ENCODE results near the gene CAPN5.

Gene CAPN5

DNA sequence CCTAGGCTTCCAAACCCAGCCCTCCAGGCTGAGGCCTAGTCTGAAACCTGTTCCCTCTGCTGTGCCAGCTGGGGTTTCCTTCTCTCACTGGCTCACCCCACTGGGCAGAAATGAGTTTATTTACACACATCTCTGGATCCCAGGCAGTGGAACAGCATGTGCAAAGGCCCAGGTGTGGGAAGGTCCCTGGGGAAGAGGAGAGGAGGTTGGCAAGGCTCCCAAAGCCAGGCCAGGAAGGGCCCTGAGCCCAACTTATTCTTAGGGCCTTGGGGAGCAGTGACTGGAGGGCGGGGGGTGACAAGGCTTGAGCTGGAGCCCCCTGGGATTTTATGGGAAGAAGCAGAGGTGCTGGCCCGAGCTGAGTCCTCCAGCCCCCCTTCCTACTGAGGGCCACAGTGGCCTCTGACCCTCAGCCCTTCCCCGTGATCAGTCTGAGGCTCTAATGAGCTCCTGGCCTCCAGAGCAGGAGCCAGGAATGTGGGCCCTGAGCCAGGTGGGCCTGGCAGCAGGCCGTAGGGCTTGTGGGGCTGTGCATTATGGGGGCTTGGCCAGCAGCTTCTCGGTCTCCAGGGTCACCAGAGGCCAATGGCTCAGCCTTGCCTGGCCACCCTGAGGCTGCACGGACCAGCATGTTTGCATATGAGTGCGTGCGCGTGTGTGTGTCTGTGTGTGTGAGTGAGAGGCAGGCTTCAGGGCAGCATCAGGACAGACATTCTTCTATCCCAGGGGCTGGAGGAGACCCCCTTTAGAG lies 64.2 kb downstream of the CAPN5 start:
- Histone ChIP-seq H3K4me3 (ENCODE audit: low read length) (no peak overlapping the region), H3K27ac (ENCODE audit: low read depth, low read length) (no peak overlapping the region), H3K9me3 (ENCODE audit: control insufficient read depth, insufficient read depth, low read length) (no peaks in the 10 kb centered on the region), H3K36me3 (ENCODE audit: control insufficient read depth, low read length) (no peaks in the 10 kb centered on the region), H3K4me2 (ENCODE audit: low read length) (no peak overlapping the region), H3K4me1 (ENCODE audit: control insufficient read depth, low read length) (peaks cover 9% of the 10 kb centered on the region), H3K27me3 (ENCODE audit: control insufficient read depth, low read length) (peaks cover 2% of the 10 kb centered on the region; the same call in 1 of the 2 replicates), H4K20me1 (ENCODE audit: control insufficient read depth, insufficient read depth, low read depth, low read length) (no peaks in the 10 kb centered on the region), H3K79me2 (ENCODE audit: control insufficient read depth, low read length) (no peaks in the 10 kb centered on the region), H3F3A (ENCODE audit: control insufficient read depth, insufficient read depth) (no peaks in the 10 kb centered on the region), H3K9me2 (replicated peaks; ENCODE audit: control insufficient read depth, low read length) (no peaks in the 10 kb centered on the region)
- TF ChIP-seq EZH2phosphoT487 (IDR thresholded peaks at IDR 0.05; ENCODE audit: borderline replicate concordance, low read length): no peak
- TF ChIP-seq, protein P1, sequence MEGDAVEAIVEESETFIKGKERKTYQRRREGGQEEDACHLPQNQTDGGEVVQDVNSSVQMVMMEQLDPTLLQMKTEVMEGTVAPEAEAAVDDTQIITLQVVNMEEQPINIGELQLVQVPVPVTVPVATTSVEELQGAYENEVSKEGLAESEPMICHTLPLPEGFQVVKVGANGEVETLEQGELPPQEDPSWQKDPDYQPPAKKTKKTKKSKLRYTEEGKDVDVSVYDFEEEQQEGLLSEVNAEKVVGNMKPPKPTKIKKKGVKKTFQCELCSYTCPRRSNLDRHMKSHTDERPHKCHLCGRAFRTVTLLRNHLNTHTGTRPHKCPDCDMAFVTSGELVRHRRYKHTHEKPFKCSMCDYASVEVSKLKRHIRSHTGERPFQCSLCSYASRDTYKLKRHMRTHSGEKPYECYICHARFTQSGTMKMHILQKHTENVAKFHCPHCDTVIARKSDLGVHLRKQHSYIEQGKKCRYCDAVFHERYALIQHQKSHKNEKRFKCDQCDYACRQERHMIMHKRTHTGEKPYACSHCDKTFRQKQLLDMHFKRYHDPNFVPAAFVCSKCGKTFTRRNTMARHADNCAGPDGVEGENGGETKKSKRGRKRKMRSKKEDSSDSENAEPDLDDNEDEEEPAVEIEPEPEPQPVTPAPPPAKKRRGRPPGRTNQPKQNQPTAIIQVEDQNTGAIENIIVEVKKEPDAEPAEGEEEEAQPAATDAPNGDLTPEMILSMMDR (IDR thresholded peaks at IDR 0.05; ENCODE audit: low read depth, low read length, poor library complexity, severe bottlenecking): no peak

GRCh38 chr11:77131560-77131959 lies 64.8 kb downstream of the CAPN5 start:
- Histone ChIP-seq H3K27me3 (ENCODE audit: control insufficient read depth, low read length) (peaks cover 2% of the 10 kb centered on the region; the same call in 1 of the 2 replicates), H3K4me2 (ENCODE audit: low read length) (no peak overlapping the region), H3K36me3 (ENCODE audit: control insufficient read depth, low read length) (no peaks in the 10 kb centered on the region), H3K9me3 (ENCODE audit: control insufficient read depth, insufficient read depth, low read length) (no peaks in the 10 kb centered on the region), H3K9me2 (replicated peaks; ENCODE audit: control insufficient read depth, low read length) (no peaks in the 10 kb centered on the region), H3K27ac (ENCODE audit: low read depth, low read length) (no peak overlapping the region), H3K79me2 (ENCODE audit: control insufficient read depth, low read length) (no peaks in the 10 kb centered on the region), H4K20me1 (ENCODE audit: control insufficient read depth, insufficient read depth, low read depth, low read length) (no peaks in the 10 kb centered on the region), H3K4me1 (ENCODE audit: control insufficient read depth, low read length) (peaks cover 9% of the 10 kb centered on the region), H3F3A (ENCODE audit: control insufficient read depth, insufficient read depth) (no peaks in the 10 kb centered on the region), H3K4me3 (ENCODE audit: low read length) (no peak overlapping the region)
- TF ChIP-seq, protein P1 (IDR thresholded peaks at IDR 0.05; ENCODE audit: low read depth, low read length, poor library complexity, severe bottlenecking): no peak
- TF ChIP-seq EZH2phosphoT487 (IDR thresholded peaks at IDR 0.05; ENCODE audit: borderline replicate concordance, low read length): no peak

DNA sequence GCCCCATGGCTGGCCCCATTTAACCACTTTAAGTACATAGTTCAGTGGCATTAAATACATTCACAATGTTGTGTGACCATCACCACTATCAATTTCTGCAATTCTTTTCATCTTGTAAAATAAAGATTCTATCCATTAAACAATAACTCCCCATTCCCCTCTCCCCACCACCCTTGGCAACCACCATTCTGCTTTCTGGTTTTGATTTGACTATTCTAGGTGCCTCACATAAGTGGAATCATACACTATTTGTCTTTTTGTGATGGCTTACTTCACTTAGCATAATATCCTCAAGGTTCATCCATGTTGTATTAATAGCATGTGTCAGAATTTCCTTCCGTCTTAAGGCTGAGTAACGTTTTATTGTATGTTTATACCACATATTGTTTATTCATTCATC lies 68.3 kb downstream of the CAPN5 start:
- no peaks in the 10 kb centered on the region for H3K36me3 ChIP-seq (ENCODE audit: control insufficient read depth, low read length)
- TF ChIP-seq, protein P1 (IDR thresholded peaks at IDR 0.05; ENCODE audit: low read depth, low read length, poor library complexity, severe bottlenecking): no peak
- no peak for TF ChIP-seq EZH2phosphoT487 (IDR thresholded peaks at IDR 0.05; ENCODE audit: borderline replicate concordance, low read length)
- H3K9me3 ChIP-seq (ENCODE audit: control insufficient read depth, insufficient read depth, low read length): no peaks in the 10 kb centered on the region
- peaks cover 2% of the 10 kb centered on the region; the same call in 1 of the 2 replicates for H3K27me3 ChIP-seq (ENCODE audit: control insufficient read depth, low read length)
- no peaks in the 10 kb centered on the region for H3K79me2 ChIP-seq (ENCODE audit: control insufficient read depth, low read length)
- H4K20me1 ChIP-seq (ENCODE audit: control insufficient read depth, insufficient read depth, low read depth, low read length): no peaks in the 10 kb centered on the region
- no peaks in the 10 kb centered on the region for H3K9me2 ChIP-seq (replicated peaks; ENCODE audit: control insufficient read depth, low read length)
- H3K4me3 ChIP-seq (ENCODE audit: low read length): no peak overlapping the region
- H3K27ac ChIP-seq (ENCODE audit: low read depth, low read length): no peak overlapping the region
- H3K4me1 ChIP-seq (ENCODE audit: control insufficient read depth, low read length): no peaks in the 10 kb centered on the region
- no peaks in the 10 kb centered on the region for H3F3A ChIP-seq (ENCODE audit: control insufficient read depth, insufficient read depth)
- no peak overlapping the region for H3K4me2 ChIP-seq (ENCODE audit: low read length)
